PFSK-1 (cell line): ENCODE results near the gene LIMS1.

Source experiments
- FOXP2 ChIP-seq: optimal IDR thresholded peaks from 2 replicates; pipeline ENCODE3; 2011; ENCODE audit warnings: borderline replicate concordance, control low read depth, inconsistent platforms; ENCODE audit not compliant: insufficient read depth; ENCODE audit errors: extremely low read length, extremely low read depth
- POLR2AphosphoS5 ChIP-seq: IDR thresholded peaks from 2 replicates; pipeline ENCODE4 v1.6.1; 2012; ENCODE audit warnings: low read depth, mild to moderate bottlenecking, control low read depth, low read length, moderate library complexity
- SIN3A ChIP-seq: IDR thresholded peaks from 2 replicates; pipeline ENCODE4 v1.6.1; 2012; ENCODE audit warnings: mild to moderate bottlenecking, low read length, moderate library complexity, borderline replicate concordance; ENCODE audit not compliant: insufficient read depth
- TAF1 ChIP-seq: IDR thresholded peaks from 2 replicates; pipeline ENCODE4 v1.6.1; 2012; ENCODE audit warnings: low read length, control low read depth, borderline replicate concordance; ENCODE audit not compliant: insufficient read depth
- TF ChIP-seq, protein P1 (sequence below), 2 experiments: IDR thresholded peaks; 2 replicates each; pipeline versions ENCODE4 v1.6.1 to v1.8.0; 2011 to 2012; ENCODE audit warnings: low read depth in 2 of 2, low read length in 2 of 2, control low read depth in 1 of 2, inconsistent platforms in 1 of 2, mild to moderate bottlenecking in 1 of 2, moderate library complexity in 1 of 2; ENCODE audit not compliant: insufficient read depth in 1 of 2

DNA sequence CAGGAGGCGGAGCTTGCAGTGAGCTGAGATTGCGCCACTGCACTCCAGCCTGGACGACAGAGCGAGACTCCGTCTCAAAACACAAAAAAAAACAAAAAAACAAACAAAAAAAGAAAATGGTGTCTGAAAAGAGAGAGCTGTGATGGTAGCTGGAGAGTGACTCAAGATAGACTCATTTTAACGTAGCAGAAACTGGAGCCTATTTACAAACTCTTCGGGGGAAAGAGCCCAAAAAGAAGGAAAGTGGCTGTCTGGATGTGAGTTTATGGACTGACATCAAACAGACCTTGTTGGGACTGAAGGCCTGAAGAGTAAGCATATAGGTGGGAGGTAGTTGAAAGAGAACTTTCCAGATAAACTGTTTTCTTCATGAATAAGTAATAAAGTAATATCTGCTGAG is 51.8 kb downstream of the LIMS1 start:
- TF ChIP-seq POLR2AphosphoS5 (no peak), TAF1 (no peak), SIN3A (no peak), FOXP2 (no peak)
- TF ChIP-seq, protein P1, sequence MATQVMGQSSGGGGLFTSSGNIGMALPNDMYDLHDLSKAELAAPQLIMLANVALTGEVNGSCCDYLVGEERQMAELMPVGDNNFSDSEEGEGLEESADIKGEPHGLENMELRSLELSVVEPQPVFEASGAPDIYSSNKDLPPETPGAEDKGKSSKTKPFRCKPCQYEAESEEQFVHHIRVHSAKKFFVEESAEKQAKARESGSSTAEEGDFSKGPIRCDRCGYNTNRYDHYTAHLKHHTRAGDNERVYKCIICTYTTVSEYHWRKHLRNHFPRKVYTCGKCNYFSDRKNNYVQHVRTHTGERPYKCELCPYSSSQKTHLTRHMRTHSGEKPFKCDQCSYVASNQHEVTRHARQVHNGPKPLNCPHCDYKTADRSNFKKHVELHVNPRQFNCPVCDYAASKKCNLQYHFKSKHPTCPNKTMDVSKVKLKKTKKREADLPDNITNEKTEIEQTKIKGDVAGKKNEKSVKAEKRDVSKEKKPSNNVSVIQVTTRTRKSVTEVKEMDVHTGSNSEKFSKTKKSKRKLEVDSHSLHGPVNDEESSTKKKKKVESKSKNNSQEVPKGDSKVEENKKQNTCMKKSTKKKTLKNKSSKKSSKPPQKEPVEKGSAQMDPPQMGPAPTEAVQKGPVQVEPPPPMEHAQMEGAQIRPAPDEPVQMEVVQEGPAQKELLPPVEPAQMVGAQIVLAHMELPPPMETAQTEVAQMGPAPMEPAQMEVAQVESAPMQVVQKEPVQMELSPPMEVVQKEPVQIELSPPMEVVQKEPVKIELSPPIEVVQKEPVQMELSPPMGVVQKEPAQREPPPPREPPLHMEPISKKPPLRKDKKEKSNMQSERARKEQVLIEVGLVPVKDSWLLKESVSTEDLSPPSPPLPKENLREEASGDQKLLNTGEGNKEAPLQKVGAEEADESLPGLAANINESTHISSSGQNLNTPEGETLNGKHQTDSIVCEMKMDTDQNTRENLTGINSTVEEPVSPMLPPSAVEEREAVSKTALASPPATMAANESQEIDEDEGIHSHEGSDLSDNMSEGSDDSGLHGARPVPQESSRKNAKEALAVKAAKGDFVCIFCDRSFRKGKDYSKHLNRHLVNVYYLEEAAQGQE (IDR thresholded peaks at IDR 0.05; ENCODE audit: insufficient read depth in 1 of 2, low read depth in 2 of 2, low read length in 2 of 2): no peak
